GM13976 (cell line): Measurements from ENCODE around the gene LGALS9.
"Not testable (repeated sequence)": the region's sequence is repeated elsewhere in the genome, so short reads cannot be mapped to it uniquely, and the experiment has no call there.

ENCODE experiments used
- DNase-seq: peaks from one replicate; pipeline ENCODE4 v3.0.0; 2012; ENCODE audit warnings: low spot score
- in situ Hi-C: fragments of 300-500 bp; cut with MboI; formaldehyde crosslinking; loops from one replicate; pipeline ENCODE4 v1.12.0; 2022; ENCODE audit warnings: low sequenced_read_pairs, mixed read lengths, inconsistent platforms; ENCODE audit not compliant: unreplicated experiment
- TF ChIP-seq, protein P1 (sequence below): IDR thresholded peaks from 2 replicates; pipeline ENCODE4 v1.5.1; 2012; ENCODE audit warnings: borderline replicate concordance, mild to moderate bottlenecking; ENCODE audit not compliant: insufficient read depth; ENCODE audit errors: extremely low read depth, missing control alignments, control extremely low read depth

LGALS9 gene

DNA sequence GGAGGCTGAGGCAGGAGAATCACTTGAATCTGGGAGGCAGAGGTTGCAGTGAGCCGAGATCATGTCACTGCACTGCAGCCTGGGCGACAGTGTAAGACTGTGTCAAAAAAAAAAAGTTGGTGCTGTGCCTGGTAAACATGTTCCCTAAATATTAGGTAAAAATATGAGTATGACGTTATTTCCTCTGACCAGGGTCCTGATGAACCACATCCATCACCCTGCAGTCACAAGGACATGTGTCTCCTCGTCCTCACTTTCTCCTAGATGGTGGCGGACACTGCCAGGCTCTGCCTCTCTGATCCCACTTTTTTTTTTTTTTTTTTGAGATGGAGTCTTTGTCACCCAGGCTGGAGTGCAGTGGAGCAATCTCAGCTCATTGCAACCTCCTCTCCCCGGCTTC lies 28.7 kb downstream of the LGALS9 start:
- no peak for DNase-seq
- TF ChIP-seq, protein P1, sequence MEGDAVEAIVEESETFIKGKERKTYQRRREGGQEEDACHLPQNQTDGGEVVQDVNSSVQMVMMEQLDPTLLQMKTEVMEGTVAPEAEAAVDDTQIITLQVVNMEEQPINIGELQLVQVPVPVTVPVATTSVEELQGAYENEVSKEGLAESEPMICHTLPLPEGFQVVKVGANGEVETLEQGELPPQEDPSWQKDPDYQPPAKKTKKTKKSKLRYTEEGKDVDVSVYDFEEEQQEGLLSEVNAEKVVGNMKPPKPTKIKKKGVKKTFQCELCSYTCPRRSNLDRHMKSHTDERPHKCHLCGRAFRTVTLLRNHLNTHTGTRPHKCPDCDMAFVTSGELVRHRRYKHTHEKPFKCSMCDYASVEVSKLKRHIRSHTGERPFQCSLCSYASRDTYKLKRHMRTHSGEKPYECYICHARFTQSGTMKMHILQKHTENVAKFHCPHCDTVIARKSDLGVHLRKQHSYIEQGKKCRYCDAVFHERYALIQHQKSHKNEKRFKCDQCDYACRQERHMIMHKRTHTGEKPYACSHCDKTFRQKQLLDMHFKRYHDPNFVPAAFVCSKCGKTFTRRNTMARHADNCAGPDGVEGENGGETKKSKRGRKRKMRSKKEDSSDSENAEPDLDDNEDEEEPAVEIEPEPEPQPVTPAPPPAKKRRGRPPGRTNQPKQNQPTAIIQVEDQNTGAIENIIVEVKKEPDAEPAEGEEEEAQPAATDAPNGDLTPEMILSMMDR: no peak
- in situ Hi-C loops: loop anchor here (10.0 kb wide), 2 partner anchors 55 to 85 kb away; no protein-coding TSS in a partner anchor

DNA sequence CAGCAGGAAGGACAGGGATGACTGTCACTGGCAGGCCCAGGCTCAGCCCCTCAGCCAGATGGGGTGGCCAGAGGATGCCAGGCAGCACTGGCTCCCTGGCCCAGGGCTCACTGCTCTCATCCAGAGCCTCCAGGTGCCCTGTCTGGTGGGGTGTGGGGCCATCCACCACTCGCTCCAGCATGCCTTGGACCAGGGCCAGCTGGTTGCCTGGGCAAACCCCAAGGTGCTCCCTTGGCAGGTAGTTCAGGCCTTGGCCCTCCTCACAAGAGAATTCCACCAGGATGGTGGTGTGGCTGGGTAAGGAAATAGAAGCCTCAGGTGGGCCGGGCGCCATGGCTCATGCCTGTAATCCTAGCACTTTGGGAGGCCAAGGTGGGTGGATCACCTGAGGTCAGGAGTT lies 29.4 kb downstream of the LGALS9 start:
- TF ChIP-seq, protein P1: no peak
- DNase-seq: no peak
- in situ Hi-C loops: no loop called here

DNA sequence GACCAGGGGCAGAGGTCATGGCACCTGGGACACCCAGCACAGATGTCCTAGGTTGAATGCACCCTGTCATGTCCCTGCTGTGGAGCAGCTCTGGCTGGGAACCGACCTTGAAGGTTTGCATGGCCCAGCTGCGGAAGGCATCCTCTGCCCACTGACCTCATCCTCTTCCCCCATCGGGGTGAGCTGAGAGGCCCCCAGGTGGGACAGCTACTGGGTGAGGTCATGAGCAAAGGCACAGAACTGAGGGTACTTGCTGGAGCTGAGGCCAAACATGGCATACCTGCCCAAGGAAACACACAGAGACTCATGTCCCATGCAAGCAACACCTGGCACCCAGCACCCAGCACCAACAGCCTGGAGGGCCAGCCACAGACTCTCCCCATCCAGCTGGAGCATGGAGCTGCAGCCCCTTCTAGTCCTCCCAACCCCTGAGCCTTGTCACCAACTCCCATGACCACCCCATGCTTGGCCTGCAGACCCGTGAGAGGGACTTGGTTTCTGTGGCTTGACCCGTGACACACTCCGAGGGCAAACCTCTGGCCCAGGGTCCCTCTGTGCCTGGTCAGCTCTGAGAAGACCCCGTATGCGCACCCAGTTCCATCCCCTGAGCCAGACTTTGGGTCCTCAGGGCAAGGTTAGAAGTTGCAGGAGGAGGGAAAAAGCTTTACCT lies 33.1 kb downstream of the LGALS9 start:
- in situ Hi-C loops: no loop called here
- DNase-seq: no peak
- TF ChIP-seq, protein P1: no peak

DNA sequence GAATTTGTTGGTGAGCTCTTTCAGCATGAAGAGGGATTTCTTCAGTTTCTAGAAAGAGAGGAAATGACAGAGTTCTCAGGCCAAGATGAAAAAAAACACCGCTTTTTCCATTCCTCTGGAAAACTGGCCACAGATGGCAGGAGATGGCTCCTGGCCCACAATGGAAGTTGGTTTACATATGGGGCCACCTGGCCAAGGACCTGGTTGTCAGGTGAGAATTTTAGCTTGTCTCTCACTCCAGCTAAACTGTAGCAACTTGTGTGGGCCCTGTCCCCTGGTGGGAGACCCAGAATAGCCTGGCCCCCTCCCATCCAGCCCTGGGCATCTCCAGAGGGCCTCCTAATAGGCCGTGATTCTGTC lies 33.6 kb downstream of the LGALS9 start:
- in situ Hi-C loops: no loop called here
- no peak for DNase-seq
- TF ChIP-seq, protein P1: no peak

DNA sequence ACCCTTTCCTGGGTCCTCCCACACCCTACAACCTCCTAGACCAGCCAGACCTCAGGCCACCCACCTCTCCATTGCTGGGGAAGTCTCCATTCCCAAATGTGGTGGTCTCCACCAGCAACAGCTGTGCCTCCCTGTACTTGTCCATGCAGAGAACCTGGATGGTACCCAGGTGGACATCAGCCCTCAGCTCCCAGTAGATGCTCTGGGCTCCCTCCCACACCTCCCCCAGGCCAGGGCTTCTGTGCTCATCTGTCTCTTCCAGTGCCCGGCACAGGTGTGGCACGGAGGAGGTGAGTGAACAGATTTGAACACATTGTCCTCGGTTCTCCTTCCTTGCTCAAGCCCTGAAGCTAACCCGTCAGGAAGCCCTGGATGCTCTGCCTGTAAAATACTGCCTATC lies 34.6 kb downstream of the LGALS9 start:
- in situ Hi-C loops: no loop called here
- TF ChIP-seq, protein P1: no peak
- DNase-seq: no peak

DNA sequence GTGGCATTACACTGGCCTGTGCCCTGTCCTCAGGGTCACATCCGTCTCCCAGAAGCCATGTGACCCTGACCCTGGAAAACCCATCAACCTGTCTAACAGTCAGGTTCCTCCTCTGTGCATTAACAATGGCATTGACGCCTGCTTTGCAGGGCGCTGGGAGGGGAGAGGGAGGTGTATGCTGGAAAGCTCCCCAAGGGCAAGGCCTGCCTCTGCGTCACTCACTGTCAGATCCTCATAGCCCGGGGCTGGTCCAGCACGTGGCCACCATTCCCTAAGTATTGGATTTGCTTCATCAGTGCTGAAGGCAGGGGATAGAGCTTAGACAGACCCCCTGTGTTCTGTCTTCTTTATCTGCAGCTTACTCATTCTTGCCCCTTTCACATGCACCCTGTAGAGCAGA lies 35.3 kb downstream of the LGALS9 start:
- DNase-seq, in situ Hi-C loops: not testable (repeated sequence)

DNA sequence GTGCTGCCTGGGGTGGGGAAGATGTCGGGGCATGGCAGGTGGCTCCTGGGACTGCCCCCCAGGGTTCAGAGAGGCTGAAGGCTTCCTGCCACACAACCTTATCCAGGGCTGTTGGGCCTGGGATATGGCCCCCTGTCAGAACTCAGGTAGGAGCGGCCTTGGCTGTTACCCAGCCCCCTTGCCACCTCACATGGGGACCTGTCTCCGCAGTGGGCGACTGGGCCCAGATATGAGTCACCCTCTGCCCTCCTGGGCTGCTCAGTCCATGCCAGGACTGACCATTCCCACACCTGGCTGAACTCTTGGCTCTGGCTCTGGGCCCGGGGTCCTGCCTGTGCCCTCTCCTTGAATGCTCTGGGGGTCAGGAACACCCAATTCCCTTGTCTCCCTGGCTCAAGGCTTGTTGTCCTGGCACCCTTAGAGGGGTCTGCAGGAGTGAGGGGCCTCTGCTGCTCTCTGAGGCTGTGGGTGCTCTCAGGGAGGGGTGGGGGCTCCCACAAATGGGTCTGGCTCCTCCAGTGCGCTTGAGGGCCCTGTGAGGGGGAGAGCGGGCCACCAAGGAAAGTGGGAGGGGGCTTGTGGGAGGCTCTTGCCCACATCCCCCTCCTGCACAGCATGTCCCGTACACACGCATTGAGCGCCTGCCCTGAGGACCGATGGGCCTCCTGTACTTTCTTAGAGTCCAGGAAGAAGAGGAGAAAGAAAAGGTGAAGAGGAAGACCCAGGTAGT lies 36.0 kb downstream of the LGALS9 start:
- TF ChIP-seq, protein P1: no peak
- in situ Hi-C loops: no loop called here
- no peak for DNase-seq
